ENCODE measurements around the gene FOXC2.
"Not testable (repeated sequence)": the region's sequence is repeated elsewhere in the genome, so short reads cannot be mapped to it uniquely, and the experiment has no call there.

The FOXC2 gene

DNA sequence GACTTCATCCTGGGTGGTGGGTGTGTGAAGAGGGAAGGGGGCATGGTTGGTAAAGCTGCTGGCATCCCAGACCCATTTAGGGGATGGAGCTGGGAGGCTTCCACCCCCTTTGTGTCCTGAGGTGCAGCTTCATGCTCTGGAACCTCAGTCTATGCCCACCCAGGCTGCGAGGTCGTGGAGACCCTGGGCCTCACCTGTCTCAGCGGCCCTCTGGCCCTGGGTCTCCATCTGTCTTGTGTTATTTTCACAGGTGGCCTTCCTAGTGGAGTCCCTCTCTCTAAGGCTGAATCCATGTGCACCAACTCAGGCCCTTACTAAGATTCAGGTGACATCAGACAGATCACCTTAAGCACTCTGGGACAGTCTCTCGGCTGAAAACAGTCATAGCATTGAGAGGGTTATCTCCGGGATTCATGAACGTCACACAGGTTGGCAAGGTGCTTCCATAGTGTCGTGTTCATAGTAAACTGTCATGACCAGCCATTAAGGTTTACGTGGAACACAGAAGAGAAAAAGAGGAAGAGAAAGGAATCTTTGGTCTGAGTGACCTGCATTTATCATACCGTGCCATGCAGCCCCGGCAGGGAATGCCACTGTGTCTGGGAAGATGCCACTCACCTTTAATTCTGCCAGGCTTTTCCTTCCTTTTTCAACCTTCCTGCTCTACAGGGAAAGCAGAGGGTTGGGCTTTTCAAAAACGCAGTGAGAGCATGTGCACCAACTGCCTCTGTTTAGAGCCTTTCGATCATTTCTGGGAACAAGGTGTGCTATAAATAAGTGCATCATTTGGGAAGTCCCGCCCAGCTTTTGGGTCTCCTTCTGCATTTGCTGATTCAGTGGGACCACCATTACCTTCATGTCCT is 7.2 kb downstream of the FOXC2 start:
- no peak for DNase-seq (ENCODE audit: low read depth)

DNA sequence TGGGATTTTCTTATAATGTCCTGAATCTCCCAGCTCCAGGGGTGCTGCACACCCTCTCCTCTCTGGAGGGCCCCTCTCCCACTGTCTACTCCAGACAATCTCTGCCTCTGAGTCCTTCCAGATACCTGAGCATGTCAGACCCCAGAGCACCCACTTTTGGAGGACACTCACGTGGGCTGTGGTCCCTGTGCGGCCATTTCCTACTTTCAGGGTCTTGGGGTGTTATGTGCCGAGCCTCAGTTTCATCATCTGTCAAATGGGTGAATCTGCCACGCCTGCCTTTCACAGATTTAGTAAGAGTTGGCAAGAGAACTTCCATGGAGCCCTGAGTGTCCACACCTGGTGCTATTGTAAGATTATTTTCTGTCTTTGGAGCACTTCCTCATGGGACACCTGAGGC is 8.0 kb downstream of the FOXC2 start:
- no peak for DNase-seq (ENCODE audit: low read depth)

DNA sequence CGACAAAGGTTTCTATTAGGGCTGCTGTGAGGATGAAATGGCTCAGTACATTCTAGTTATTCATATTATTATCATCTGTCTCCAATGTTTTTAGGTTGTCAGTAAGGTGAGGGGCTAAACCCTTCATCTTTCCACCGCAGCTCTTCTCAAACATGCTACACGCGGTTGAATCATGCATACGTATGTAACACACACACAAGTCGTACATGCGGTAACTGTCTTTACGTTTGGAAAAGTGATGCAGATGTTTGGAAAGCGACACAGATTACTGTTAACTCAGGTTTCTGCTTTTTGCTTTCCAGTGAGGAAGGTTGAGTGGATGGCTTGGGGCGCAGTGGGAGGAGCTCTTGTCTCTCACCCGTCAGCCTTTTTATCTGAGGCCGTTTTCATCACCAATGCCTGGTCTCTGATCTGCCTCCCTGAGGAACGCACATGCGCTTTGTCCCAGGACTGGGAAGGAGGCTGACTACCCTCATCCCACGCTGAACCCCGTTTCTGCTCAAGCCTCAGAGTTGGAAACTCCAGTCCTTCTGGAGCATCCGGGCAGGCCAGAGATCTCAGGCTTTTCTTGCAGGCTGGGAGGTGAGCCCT is 8.6 kb downstream of the FOXC2 start:
- DNase-seq (ENCODE audit: low read depth), result no peak

DNA sequence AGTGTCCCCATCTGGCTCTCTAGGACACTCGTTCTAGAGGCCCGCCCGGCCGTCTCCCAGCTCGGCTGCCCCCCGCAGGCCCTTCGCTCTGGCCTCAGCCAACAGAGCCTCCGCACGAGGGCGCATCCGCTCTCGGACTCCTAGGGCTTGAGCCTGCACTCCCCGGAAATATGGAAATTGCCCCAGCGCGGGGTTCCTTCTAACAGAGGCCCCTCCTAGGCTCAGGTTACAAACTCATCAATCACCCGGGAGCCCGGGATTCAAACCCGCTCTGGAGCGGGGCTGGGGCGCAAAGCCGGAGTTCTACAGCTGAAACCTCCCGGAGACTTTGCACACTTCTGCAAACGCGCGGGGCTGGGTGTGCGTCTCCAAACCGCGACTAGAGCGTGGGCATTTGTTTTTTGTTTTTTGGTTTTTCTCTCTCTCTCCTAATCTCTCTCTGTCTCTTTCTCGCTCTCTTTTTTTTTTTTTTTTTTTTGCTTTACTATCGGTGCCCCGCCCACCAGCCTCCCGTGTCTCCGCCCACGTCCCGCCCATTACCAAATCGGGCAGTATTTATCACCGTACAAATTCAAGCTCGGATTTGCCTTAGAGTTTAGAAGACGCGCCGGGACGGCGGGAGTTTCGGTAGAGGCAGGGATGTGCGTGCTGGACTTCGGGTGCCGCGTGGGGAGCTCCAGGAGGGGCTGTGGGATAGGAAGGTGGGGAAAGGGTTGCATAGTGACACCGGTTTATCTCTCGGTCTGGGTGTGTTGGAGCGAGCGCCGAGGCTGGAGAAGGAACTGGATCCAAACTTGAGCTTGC is 9.3 kb downstream of the FOXC2 start:
- peak; percentile 50 for DNase-seq (ENCODE audit: low read depth)

DNA sequence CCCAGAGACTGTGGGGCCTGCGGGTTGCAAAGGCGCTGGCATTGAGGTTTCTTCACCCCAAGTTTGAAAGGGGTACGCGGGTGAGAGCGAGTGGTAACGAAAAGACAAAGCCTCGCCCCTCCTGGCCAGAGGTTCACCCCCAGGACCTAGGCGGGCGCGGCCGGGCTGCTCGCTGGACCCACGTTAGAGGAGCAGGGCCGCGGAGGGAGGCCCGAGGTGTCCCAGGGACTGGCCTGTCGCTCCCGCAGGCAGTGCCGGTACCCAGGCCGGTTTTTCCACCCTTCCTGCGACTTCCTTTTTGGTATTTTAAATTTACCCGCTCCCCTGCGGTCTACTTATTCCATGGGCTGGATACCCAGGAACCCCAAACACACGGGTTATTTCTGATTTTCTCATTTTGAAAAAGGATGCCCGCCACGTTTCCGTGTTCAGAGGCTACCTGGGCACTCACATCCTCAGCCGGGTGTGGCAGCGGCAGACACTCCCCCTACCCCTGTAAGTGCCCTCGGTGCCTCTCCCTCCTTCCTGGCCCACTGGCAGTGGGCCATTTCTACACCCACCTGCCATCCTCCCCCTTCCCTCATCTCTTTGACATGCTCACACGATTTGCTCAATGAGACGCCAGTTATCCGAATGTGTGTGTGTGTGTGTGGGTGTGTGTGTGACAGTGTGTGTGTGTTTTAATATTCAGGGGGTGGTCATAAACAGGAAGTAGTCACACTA is 10.1 kb downstream of the FOXC2 start:
- no peak for DNase-seq (ENCODE audit: low read depth)

DNA sequence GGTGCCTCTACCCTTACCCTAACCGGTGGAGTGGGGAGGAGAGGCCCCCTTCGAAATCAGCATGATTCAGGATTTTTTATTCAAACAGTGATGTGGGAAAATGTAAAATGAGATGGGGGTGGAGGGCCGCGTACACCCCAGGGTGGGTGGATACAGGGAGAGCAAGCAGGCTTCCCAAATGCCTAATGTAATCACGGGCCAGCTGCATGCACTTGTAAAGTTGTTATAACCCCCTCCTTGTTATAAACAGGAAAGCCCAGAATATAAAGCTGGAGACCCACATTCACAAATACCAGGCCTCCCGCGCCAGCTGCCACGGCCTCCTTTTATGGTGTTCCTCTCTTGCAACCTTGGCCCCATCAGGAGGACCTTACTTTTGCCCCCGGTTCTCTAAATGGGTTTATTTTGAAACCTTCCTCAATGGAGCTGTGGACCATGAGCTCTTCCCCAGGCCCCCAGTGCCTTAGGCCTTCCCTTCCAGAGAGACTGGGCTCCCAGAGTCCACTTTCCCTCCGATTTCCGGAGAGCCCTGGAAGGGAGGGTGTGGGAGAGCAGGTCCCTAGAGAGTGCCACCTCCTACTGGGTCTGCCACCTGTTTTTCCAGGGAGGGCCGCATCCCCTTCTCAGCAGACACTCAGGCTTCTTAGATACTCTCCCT is 10.8 kb downstream of the FOXC2 start:
- no peak for DNase-seq (ENCODE audit: low read depth)

DNA sequence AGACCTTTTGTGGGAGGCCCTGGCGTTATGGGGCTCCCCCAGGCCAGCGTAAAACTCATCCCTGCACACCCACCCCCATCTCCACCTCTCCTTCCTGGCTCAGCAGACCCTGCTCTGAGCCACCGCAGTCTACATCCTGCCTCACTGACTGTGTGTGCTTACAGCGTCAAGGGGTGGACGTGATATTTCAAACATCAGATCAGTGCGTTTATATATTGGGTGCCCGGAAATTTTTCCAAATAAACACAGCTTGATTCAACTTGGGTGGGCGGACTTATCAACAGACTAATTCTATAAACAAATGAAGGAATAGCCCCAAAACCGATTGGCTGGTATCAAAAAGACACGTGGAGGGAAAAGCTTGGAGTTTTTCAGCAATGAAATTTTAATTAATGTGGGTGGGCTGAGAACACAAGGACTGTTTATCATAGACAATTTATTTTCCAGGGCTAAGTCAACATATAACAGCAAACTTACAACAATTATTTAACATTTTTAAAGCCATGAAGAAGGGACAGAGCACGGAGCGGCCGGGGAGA is 11.5 kb downstream of the FOXC2 start, which contains the start of gene FOXL1:
FOXL1 (plus strand) TSS at position 489 of the 539 bp plus-strand sequence. CDS start 175 bp downstream, outside the sequence.
- DNase-seq (ENCODE audit: low read depth), result no peak

DNA sequence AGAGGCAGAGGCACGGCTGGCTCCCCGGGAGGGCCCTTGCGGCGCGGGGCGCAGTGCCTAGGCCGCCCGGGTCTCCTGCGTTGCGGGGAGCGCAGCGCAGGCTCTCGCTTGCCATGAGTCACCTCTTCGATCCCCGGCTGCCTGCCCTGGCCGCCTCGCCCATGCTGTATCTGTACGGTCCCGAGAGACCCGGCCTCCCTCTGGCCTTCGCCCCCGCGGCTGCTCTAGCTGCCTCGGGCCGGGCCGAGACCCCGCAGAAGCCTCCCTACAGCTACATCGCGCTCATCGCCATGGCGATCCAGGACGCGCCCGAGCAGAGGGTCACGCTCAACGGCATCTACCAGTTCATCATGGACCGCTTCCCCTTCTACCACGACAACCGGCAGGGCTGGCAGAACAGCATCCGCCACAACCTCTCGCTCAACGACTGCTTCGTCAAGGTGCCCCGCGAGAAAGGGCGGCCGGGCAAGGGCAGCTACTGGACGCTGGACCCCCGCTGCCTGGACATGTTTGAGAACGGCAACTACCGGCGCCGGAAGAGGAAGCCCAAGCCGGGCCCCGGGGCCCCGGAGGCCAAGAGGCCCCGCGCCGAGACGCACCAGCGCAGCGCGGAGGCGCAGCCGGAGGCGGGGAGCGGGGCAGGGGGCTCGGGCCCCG is 12.1 kb downstream of the FOXC2 start:
- DNase-seq (ENCODE audit: low read depth), result no peak

DNA sequence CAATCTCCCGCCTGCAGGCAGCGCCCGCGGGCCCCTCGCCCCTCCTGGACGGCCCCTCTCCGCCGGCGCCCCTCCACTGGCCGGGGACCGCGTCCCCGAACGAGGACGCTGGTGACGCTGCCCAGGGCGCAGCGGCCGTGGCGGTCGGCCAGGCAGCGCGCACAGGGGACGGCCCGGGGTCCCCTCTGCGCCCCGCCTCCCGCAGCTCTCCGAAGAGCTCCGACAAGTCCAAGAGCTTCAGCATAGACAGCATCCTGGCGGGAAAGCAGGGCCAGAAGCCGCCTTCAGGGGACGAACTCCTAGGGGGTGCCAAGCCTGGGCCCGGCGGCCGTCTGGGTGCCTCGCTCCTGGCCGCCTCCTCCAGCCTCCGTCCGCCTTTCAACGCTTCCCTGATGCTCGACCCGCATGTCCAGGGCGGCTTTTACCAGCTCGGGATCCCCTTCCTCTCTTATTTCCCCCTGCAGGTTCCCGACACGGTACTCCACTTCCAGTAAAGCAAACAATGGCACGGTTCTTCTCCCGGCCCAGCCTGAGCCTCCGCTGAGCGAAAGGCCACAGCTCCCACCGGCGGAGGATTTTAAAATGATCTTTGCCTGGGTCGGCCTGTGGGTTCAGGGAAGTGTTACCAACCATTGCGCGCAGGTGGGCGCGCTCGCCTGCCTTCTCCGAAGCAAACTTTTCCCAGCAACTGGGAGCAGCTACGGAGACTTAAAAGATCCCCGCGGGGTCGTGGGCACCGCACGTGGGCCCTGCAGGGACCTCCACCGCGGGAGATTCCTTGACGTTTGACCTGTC is 12.8 kb downstream of the FOXC2 start:
- no peak for DNase-seq (ENCODE audit: low read depth)

DNA sequence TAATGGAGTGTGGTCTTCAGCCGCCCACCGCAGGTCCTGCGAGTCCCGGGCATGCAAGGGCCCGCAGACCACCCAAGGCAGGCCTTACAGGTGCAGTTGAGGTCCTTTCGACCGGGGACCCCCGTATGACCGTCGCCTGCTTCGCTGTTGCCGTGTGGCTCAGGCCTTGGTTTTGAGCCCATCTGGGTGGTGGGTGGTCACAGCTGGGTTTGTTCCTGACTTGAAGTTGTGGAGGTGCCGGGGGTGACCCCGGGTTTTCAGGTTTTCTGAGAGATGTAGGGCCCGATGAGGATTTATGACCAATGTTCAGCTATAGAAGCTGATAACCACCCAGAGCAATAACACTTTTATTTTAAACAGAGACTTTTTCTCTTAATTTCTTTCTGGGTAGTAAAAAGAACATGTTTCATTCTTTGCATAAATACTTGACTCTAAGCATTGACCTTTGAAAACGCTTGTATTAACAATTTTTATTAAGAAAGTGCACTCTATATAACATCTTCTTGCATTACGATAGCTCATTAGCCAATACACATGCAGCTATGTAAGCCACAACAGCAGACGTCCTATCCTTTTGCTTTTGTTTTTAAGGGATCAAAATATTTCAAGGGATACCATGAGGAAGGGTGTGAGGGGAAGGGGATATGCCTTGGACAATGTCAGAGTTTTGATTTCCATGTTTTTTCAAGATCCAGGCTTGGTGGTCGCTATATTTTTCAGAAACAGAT is 13.6 kb downstream of the FOXC2 start:
- DNase-seq (ENCODE audit: low read depth), result no peak

DNA sequence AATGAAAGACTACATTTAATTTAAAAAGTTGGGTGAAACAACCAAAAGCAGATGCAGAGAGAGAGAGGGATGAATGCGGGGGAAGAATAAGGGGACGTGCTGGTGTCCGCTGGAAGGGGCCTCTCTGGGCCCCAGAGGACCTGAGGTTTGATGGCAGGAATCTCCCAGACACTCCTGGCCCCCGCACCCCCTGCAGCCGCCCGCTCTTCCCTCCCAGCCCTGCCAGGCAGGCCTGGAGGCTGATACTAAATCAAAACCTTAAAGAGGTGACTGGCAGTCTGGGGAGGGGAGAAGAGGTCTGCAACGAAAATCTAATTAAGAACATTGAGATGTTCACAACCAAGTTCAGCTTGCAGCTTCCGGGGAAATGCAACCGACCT is 14.2 kb downstream of the FOXC2 start:
- no peak for DNase-seq (ENCODE audit: low read depth)

DNA sequence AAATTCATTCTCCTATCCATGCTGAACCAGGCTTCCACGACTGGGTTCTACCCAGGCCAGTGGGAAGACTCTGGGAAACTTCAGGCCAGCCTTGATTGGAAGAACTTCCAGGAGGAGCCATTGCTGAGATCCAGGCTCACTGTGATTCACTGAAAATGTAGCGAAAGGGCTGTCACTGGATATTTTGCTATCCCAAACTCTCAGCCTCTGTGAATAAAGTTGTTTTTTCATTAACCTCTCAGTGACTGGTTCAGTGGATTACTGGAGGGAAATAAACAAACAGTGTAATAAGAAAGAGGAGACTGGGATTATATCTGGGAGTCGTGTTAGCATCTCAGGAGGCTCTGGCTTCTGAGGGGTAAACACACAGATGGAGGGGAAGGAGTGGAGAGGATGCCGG is 14.8 kb downstream of the FOXC2 start:
- DNase-seq (ENCODE audit: low read depth), result no peak

DNA sequence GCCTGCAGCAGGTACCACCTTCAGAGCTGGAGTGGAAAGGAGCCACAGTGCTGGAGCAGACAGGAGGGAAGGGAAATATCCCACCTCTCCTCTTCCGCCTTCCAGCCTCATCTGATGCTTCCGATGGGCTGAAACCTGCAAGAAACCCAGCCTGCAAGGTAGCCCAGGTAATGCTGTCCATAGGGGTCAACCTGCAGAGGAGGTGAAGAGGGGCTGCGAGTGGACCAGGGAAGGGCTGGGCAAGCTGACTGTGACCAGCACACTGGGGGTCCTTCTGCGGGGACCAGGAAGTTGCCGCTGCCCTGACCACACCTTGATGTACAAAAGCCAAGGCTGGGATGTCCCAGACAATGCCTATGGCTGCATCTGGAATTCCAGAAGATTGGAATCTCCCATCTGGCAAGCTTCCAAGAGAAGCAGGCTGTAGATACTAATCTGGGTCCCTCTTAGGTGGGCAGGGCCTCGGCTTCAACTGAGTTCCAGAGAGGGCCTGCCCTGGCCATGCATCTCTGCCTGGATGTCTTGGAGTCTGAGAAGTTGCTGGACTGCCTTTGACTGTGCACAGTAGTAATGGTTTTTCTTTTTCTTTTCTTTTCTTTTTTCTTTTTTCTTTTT is 17.5 kb downstream of the FOXC2 start:
- DNase-seq (ENCODE audit: low read depth), result no peak

DNA sequence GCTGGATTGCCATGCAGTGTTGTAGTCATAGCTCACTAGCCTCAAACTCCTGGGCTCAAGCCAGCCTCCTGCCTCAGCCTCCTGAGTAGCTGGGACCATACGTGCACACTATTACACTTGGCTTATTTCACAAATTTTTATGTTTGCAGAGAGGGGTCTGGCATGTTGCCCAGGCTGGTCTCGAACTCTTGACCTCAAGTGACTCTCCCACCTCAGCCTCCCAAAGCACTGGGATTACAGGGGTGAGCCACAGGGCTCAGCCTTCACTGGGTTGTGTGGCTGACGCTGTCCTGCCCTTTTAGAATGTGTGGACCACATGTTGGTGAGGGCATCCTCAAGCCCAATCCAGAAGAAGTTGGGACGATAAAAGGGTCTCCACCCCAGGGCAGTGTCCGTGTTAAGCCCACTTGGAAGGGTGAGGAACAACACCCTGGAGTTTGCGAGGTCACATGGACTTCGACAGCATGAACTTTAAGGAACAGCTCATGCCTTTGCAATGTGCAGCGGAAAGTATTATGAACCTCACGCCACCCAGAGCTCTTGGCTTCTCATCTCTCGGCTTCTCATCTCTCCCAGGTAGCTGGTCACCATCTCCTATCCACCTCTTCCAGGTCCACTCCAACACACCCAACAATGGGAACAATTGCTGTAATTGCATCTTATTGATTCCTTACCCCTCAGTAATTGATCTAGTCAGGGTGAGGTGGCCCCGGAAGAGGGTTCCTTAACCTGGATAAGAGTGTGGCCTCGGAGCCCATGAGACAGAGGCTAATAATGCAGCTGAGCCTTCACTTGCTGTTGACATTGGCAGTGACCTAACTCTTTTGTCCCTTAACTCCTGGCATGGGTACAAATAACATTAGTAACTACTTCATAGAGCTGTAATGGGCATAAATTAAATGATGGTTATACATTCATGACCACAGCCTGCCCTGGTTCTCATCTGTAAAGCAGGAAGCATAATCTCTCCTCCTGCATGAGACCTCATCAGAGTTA is 18.4 kb downstream of the FOXC2 start:
- no peak for DNase-seq (ENCODE audit: low read depth)

DNA sequence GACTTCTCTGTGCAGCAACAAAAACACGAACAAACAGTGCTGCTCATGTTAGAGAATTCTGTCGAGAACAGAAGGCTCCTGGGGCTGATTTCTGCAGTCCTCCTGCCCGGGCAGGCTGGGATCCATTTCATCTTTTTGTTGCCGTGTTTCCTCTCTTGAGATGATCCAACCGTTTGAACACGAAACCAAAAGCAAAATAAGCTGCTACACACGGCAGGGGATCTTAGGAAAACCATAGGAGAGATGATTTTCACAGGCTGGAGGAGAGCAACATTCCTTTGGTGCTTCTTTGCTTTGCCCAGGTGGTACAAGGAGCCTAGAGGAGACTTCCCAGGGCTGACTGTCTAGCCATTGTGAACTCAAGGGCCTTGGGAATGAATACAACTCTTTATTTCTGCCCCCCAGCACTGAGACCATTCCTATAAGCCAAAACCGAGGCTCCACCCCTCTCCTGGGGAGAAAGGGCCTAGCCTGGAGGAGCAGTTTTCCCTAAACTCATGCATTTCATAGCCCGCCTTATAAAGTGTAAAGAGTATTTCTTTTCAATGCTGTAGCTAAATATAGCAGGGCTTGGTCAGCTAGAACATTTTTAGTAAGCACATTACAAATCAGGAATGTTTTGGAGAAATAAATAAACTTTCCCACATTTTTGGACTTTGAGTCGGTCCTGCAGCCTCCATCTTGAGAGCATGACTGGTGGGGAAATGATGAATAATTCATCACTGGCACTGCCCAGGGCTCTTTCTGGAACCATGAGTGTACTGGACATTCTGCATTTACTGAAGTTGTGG is 19.4 kb downstream of the FOXC2 start:
- DNase-seq (ENCODE audit: low read depth), result no peak

DNA sequence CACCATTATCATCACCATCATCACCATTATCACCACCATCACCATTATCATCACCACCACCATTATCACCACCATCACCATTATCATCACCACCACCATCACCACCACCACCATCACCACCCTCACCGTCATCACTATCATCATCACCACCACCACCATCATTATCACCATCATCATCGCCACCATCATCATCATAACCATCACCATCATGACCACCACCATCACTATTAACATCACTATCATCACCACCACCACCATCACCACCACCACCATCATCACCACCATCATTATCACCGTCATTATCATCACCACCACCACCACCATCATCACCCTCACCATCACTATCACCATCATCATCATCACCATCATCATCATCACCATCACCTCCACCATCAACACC is 20.9 kb downstream of the FOXC2 start:
- no peak for DNase-seq (ENCODE audit: low read depth)

DNA sequence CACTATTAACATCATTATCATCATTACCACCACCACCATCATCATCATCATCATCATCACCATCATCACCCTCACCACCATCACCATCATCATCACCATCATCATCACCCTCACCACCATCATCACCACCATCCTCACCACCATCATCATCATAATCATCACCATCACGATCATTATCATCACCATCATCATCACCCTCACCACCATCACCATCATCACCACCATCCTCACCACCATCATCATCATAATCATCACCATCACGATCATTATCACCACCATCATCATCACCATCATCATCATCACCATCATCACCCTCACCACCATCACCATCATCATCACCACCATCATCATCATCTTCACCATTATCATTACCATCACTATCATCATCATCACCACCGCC is 21.3 kb downstream of the FOXC2 start:
- DNase-seq (ENCODE audit: low read depth), result not testable (repeated sequence)
